HL-60 (cell line): ENCODE measurements around the gene LSAMP.

Experiments
- DNase-seq, 2 experiments: peaks; one replicate each; pipeline ENCODE4 v3.0.0-alpha.2; 2010 to 2020; ENCODE audit warnings: low read depth in 1 of 2, low spot score in 1 of 2
- H3K27ac ChIP-seq: fragments of 250-450 bp; sonication (Bioruptor Pico); replicated peaks from 2 replicates; pipeline ENCODE4 v1.5.1; 2020; ENCODE audit warnings: mild to moderate bottlenecking, moderate library complexity
- H3K27me3 ChIP-seq: fragments of 250-450 bp; sonication (Bioruptor Pico); 2 replicates; pipeline ENCODE4 v1.5.1; 2021; ENCODE audit warnings: mild to moderate bottlenecking, moderate library complexity; ENCODE audit not compliant: insufficient read depth, poor library complexity, severe bottlenecking
- H3K4me3 ChIP-seq: replicated peaks from 2 replicates; pipeline ENCODE4 v1.5.1; 2011; ENCODE audit warnings: mild to moderate bottlenecking, control low read depth, low read length; ENCODE audit not compliant: insufficient read depth
- CTCF ChIP-seq: IDR thresholded peaks from one replicate; pipeline ENCODE4 v1.5.1; 2011; ENCODE audit warnings: low read length, control low read depth, inconsistent platforms; ENCODE audit not compliant: insufficient read depth
- GABPA ChIP-seq: IDR thresholded peaks from 2 replicates; pipeline ENCODE4 v1.6.1; 2012; ENCODE audit warnings: low read depth
- POLR2AphosphoS5 ChIP-seq: IDR thresholded peaks from 2 replicates; pipeline ENCODE4 v1.6.1; 2012; ENCODE audit warnings: low read depth
- REST ChIP-seq: IDR thresholded peaks from 2 replicates; pipeline ENCODE4 v1.6.1; 2012; ENCODE audit warnings: low read depth; ENCODE audit not compliant: insufficient replicate concordance
- SPI1 ChIP-seq: IDR thresholded peaks from 2 replicates; pipeline ENCODE4 v1.6.1; 2012; ENCODE audit warnings: low read depth, mild to moderate bottlenecking, borderline replicate concordance

The LSAMP gene

GRCh38 chr3:116059421-116060096, 385.7 kb downstream of the LSAMP start:
- no peak for TF ChIP-seq CTCF
- TF ChIP-seq GABPA, result no peak
- no peak for TF ChIP-seq POLR2AphosphoS5
- TF ChIP-seq SPI1, result no peak
- no peak for TF ChIP-seq REST
- Histone ChIP-seq H3K27me3 (no peaks in the 10 kb centered on the region), H3K27ac (no peak overlapping the region), H3K4me3 (no peak overlapping the region)
- no peak for DNase-seq

- no peak for DNase-seq
- no peak for TF ChIP-seq POLR2AphosphoS5
- Histone ChIP-seq H3K4me3 (no peak overlapping the region), H3K27me3 (no peaks in the 10 kb centered on the region), H3K27ac (no peak overlapping the region)
Observed at GRCh38 chr3:116058844-116059243, 386.4 kb downstream of the LSAMP start.

GRCh38 chr3:116057400-116058006, 387.8 kb downstream of the LSAMP start:
- Histone ChIP-seq H3K27me3 (no peaks in the 10 kb centered on the region), H3K4me3 (no peak overlapping the region), H3K27ac (no peak overlapping the region)
- TF ChIP-seq POLR2AphosphoS5 (no peak), GABPA (no peak)
- DNase-seq, result no peak

GRCh38 chr3:116056280-116056679, 389.0 kb downstream of the LSAMP start:
- DNase-seq, result no peak
- H3K27ac ChIP-seq, result no peak overlapping the region
- H3K4me3 ChIP-seq, result no peak overlapping the region
- TF ChIP-seq GABPA (no peak), REST (no peak), POLR2AphosphoS5 (no peak), SPI1 (no peak), CTCF (no peak)
- no peaks in the 10 kb centered on the region for H3K27me3 ChIP-seq
